ENCODE data around the gene R3HDM4. TPM values are rescaled to one million over a fixed set of nuclear protein-coding genes. Genes with fewer than 3 reads are reported as not detected.

R3HDM4 gene
- total and polyA plus RNA-seq, 11 donors = 17.1 to 47.1 (median 24.2) TPM

DNA sequence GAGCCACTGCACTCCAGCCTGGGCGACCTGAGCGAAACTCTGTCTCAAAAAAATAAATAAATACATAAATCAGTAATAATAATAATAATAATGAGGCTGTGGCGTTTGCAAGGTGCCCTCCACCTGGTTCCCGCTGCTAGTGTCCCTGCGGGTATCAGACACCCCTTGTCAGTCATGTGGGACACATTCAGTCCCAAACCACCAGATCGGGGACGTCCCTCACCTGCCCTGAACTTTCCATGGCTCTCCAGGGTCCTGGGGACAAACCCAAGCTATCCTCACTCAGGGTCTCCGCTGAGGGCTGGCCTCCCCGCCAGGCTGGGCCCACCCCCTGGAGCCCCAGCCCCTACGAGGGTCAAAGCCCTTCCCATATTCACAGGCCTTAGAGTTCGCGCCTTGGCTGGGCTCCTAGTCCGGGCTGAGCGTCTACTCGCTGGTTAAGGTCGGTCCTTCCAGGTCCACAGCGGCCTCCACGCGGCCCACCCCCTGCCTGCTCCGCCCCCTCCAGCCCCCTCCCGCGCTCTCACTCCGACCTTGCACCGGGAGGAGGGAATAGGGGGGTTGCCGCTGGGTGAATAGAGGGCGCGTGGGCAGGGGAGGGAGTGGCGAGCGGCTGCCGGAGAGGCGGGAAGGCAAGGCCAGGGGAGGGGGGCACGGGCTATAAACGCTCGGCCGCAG lies 3.8 kb upstream of the R3HDM4 start:
- ATAC-seq (no peak), DNase-seq (no peak)
- TF ChIP-seq POLR2A (IDR thresholded peaks at IDR 0.05) (no peak), CTCF (IDR thresholded peaks at IDR 0.05) (no peak)
- Histone ChIP-seq H3K27me3 (peaks cover 38 to 54% (median 48%) of the 10 kb centered on the region in 9 donors), H3K27ac (no peak overlapping the region), H3K4me3 (peak overlapping the region in 11 of 12 donors; percentile 19 to 47 (median 34)), H3K9me3 (no peaks in the 10 kb centered on the region), H3K36me3 (no peaks in the 10 kb centered on the region), H3K4me1 (peaks cover 7 to 55% (median 30%) of the 10 kb centered on the region in 12 donors)
- WGBS, 4 donors = 16 to 21% (median 18%) methylated on average over 29 to 35 of the region's 35 CpGs
- intact Hi-C loops (cut with DNase I) = loop anchor here in 5 of 10 donors (1.0 to 5.0 kb wide), 3 partner anchors 39 to 146 kb away; no protein-coding TSS in a partner anchor

DNA sequence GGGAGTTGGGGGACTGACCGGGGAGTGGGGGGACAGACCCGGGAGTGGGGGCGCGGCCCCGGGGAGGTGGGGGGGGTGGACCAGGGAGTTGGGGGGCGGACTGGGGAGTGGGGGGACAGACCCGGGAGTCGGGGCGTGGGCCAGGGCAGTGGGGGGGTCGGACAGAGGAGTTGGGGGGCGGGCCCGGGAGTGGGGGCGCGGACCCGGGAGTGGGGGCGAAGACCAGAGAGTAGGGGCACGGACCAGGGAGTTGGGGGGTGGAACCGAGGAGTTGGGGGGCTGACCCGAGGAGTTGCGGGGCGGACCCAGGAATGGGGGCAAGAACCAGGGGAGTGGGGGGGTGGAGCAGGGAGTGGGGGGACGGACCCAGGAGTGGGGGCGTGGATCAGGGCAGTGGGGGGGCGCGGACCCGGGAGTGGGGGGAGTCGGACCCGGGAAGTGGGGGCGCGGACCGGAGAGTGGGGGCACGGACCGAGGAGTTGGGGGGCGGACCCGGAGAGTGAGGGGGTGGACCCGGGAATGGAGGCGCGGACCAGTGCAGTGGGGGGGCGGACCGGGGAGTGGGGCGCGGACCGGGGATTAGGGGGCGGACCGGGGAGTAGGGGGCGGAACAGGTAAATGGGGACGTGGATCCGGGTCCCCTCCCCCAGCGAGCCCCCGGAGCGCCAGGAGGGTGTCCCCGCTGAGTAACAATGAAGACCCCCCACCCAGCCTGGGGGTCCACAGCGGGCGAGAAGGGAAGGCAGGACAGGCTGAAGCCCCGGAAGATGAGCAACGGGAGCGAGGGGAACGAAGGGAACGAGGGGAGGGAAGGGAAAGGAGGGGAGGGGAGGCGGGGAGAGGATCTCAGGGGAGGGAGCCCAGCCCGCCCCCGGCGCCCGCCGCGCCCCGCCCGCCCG lies 589 bp downstream of the R3HDM4 start:
- intact Hi-C loops (cut with DNase I) = loop anchor here in 4 of 10 donors (5.0 kb wide), 3 partner anchors 40 to 250 kb away; partner anchors contain the start of gene RNF126 (in 1 of the 4)
- Histone ChIP-seq H3K9me3 (no peaks in the 10 kb centered on the region), H3K4me1 (peaks cover 3 to 56% (median 12%) of the 10 kb centered on the region in 12 donors), H3K36me3 (no peaks in the 10 kb centered on the region), H3K4me3 (peak overlapping the region; percentile 55 to 99 (median 88)), H3K27me3 (peaks cover 5 to 15% (median 10%) of the 10 kb centered on the region in 9 donors), H3K27ac (peak overlapping the region in 11 of 12 donors; percentile 67 to 97 (median 88))
- 4 to 18% (median 9%) methylated on average over 33 to 68 of the region's 69 CpGs for WGBS, 4 donors
- TF ChIP-seq CTCF (IDR thresholded peaks at IDR 0.05) (no peak), POLR2A (IDR thresholded peaks at IDR 0.05) (no peak)
- ATAC-seq (no peak), DNase-seq (no peak)

GRCh38 chr19:911197-912033 lies 1.6 kb downstream of the R3HDM4 start:
- 83 to 89% (median 84%) methylated on average over 47 to 54 of the region's 54 CpGs for WGBS, 4 donors
- Histone ChIP-seq H3K9me3 (no peaks in the 10 kb centered on the region), H3K4me3 (no peak overlapping the region), H3K4me1 (peaks cover 0 to 52% (median 5%) of the 10 kb centered on the region in 12 donors), H3K36me3 (no peaks in the 10 kb centered on the region), H3K27ac (peak overlapping the region in 1 of 12 donors; percentile 24), H3K27me3 (peaks cover 0 to 5% (median 0%) of the 10 kb centered on the region in 9 donors)
- intact Hi-C loops (cut with DNase I) = loop anchor here in 4 of 10 donors (5.0 kb wide), 3 partner anchors 39 to 249 kb away; partner anchors contain the start of gene RNF126 (in 1 of the 4)
- TF ChIP-seq CTCF (IDR thresholded peaks at IDR 0.05) = no peak
- TF ChIP-seq POLR2A (IDR thresholded peaks at IDR 0.05) = no peak
- DNase-seq (no peak), ATAC-seq (no peak)

All from heart left ventricle (tissue), 16 donors.